ENCODE results near the gene CSAG2. TPM values are rescaled to one million over a fixed set of nuclear protein-coding genes. Genes with fewer than 3 reads are reported as not detected.
"Not testable (repeated sequence)": the region's sequence is repeated elsewhere in the genome, so short reads cannot be mapped to it uniquely, and the experiment has no call there.

Gene CSAG2
- not detected in 2 replicates for total RNA-seq (2021)
- percentile 20 among the genes with signal in this experiment for Bru-seq, nascent RNA
- not detected for BruChase-seq, experiment 1, labeled RNA remaining after a 2-hour chase
- BruChase-seq, experiment 2, labeled RNA remaining after a 6-hour chase = percentile 24 among the genes with signal in this experiment
- long read RNA-seq, partial matches to known transcripts = 0 of 4 reads
- long read RNA-seq, other reads (novel, unspliced or antisense) = 4 of 4 reads

GRCh38 chrX:152709173-152709572 lies at the start of gene CSAG2:
Gene CSAG2, minus strand, starts transcription at chrX:152709273. Its CDS starts 161 bp downstream, at chrX:152709112.
- H3K9me3 ChIP-seq (ENCODE audit: insufficient read depth, low read depth); H3K4me2 ChIP-seq; POLR2A ChIA-PET (ENCODE audit: unreplicated experiment); H2AFZ ChIP-seq; CTCF ChIA-PET; H4K20me1 ChIP-seq (ENCODE audit: insufficient read depth); H3K27me3 ChIP-seq (ENCODE audit: insufficient read depth, low read depth); H3K9me2 ChIP-seq (ENCODE audit: insufficient read depth); intact Hi-C loops (cut with micrococcal nuclease; ENCODE audit: unreplicated experiment); BruUV-seq (replicated peaks); H3K4me1 ChIP-seq (replicated peaks; ENCODE audit: insufficient read depth); DNase-seq; H3K27ac ChIP-seq; H3F3A ChIP-seq (ENCODE audit: insufficient read depth, low read depth); H3K79me2 ChIP-seq (ENCODE audit: low read depth); H3K36me3 ChIP-seq (ENCODE audit: low read depth); H3K4me3 ChIP-seq: not testable (repeated sequence)

GRCh38 chrX:152754871-152755270 lies 45.8 kb upstream of the CSAG2 start:
- CTCF ChIA-PET; DNase-seq; H3F3A ChIP-seq (ENCODE audit: insufficient read depth, low read depth); POLR2A ChIA-PET (ENCODE audit: unreplicated experiment); H3K9me3 ChIP-seq (ENCODE audit: insufficient read depth, low read depth); H3K4me3 ChIP-seq; H3K27ac ChIP-seq; H3K27me3 ChIP-seq (ENCODE audit: insufficient read depth, low read depth); H3K79me2 ChIP-seq (ENCODE audit: low read depth); intact Hi-C loops (cut with micrococcal nuclease; ENCODE audit: unreplicated experiment); H3K36me3 ChIP-seq (ENCODE audit: low read depth); H2AFZ ChIP-seq; H3K9me2 ChIP-seq (ENCODE audit: insufficient read depth); BruUV-seq (replicated peaks); H3K4me1 ChIP-seq (replicated peaks; ENCODE audit: insufficient read depth); H3K4me2 ChIP-seq; H4K20me1 ChIP-seq (ENCODE audit: insufficient read depth): not testable (repeated sequence)

- H3K4me1 ChIP-seq (replicated peaks; ENCODE audit: insufficient read depth); H2AFZ ChIP-seq; POLR2A ChIA-PET (ENCODE audit: unreplicated experiment); H3F3A ChIP-seq (ENCODE audit: insufficient read depth, low read depth); DNase-seq; H3K9me3 ChIP-seq (ENCODE audit: insufficient read depth, low read depth); BruUV-seq (replicated peaks); CTCF ChIA-PET; H3K9me2 ChIP-seq (ENCODE audit: insufficient read depth); H3K36me3 ChIP-seq (ENCODE audit: low read depth); H3K4me3 ChIP-seq; H3K4me2 ChIP-seq; H3K27me3 ChIP-seq (ENCODE audit: insufficient read depth, low read depth); H3K79me2 ChIP-seq (ENCODE audit: low read depth); H4K20me1 ChIP-seq (ENCODE audit: insufficient read depth); intact Hi-C loops (cut with micrococcal nuclease; ENCODE audit: unreplicated experiment); H3K27ac ChIP-seq: not testable (repeated sequence)
These were observed 44.9 kb upstream of the CSAG2 start, which contains the start of gene MAGEA2 for GRCh38 chrX:152753686-152754650. Gene MAGEA2, minus strand, starts transcription at chrX:152753842. Its CDS starts 2,479 bp downstream, at chrX:152751363.

GRCh38 chrX:152738560-152738959 lies 29.5 kb upstream of the CSAG2 start:
- no peak overlapping the region for H3K27ac ChIP-seq
- H3K79me2 ChIP-seq (ENCODE audit: low read depth) = peaks cover 33% of the 10 kb centered on the region
- CTCF ChIA-PET = no interaction called here
- intact Hi-C loops (cut with micrococcal nuclease; ENCODE audit: unreplicated experiment) = no loop called here
- no peaks in the 10 kb centered on the region for H3K9me2 ChIP-seq (ENCODE audit: insufficient read depth)
- no peaks in the 10 kb centered on the region; the same call in 1 of the 2 replicates for H3K27me3 ChIP-seq (ENCODE audit: insufficient read depth, low read depth)
- TF ChIP-seq CTCF (conservative IDR thresholded peaks at IDR 0.05) = no peak
- TF ChIP-seq EZH2 (IDR thresholded peaks at IDR 0.05; ENCODE audit: low read depth) = no peak
- H3K9me3 ChIP-seq (ENCODE audit: insufficient read depth, low read depth) = no peaks in the 10 kb centered on the region
- H4K20me1 ChIP-seq (ENCODE audit: insufficient read depth) = peaks cover 4% of the 10 kb centered on the region; the same call in 1 of the 2 replicates
- no peak overlapping the region for H3K4me3 ChIP-seq
- DNase-seq = peak in 1 of 2 experiments; percentile 22
- BruUV-seq (replicated peaks) = no TSS peak
- H3K36me3 ChIP-seq (ENCODE audit: low read depth) = 0 out of 2 replicates have a peak, but pooled peaks cover 3% of the 10 kb centered on the region
- H3F3A ChIP-seq (ENCODE audit: insufficient read depth, low read depth) = 0 out of 2 replicates have a peak, but pooled peaks cover 6% of the 10 kb centered on the region
- no peak overlapping the region for H2AFZ ChIP-seq
- no peak overlapping the region for H3K4me2 ChIP-seq
- H3K4me1 ChIP-seq (replicated peaks; ENCODE audit: insufficient read depth) = no peaks in the 10 kb centered on the region
- POLR2A ChIA-PET (ENCODE audit: unreplicated experiment) = no interaction called here

- H3K36me3 ChIP-seq (ENCODE audit: low read depth); BruUV-seq (replicated peaks); CTCF ChIA-PET; H2AFZ ChIP-seq; intact Hi-C loops (cut with micrococcal nuclease; ENCODE audit: unreplicated experiment); H3K9me3 ChIP-seq (ENCODE audit: insufficient read depth, low read depth); H4K20me1 ChIP-seq (ENCODE audit: insufficient read depth); H3K27me3 ChIP-seq (ENCODE audit: insufficient read depth, low read depth); POLR2A ChIA-PET (ENCODE audit: unreplicated experiment); DNase-seq; H3F3A ChIP-seq (ENCODE audit: insufficient read depth, low read depth); H3K9me2 ChIP-seq (ENCODE audit: insufficient read depth); H3K4me3 ChIP-seq; H3K4me2 ChIP-seq; H3K27ac ChIP-seq: not testable (repeated sequence)
- Histone ChIP-seq H3K79me2 (ENCODE audit: low read depth) (peaks cover 43% of the 10 kb centered on the region), H3K4me1 (replicated peaks; ENCODE audit: insufficient read depth) (peaks cover 10% of the 10 kb centered on the region; the same call in 1 of the 2 replicates)
These were observed 27.5 kb upstream of the CSAG2 start for GRCh38 chrX:152736528-152736927.
